ENCODE measurements around the gene ZNF394.

- TF ChIP-seq CTCF (conservative IDR thresholded peaks at IDR 0.05 in 1 of 2, IDR thresholded peaks at IDR 0.05 in 1 of 2; ENCODE audit: extremely low read depth in 1 of 2, insufficient read depth in 1 of 2, low read depth in 1 of 2, low read length in 2 of 2), result no peak
- no peak for TF ChIP-seq EZH2 (IDR thresholded peaks at IDR 0.05; ENCODE audit: borderline replicate concordance, low read length)
These were observed 21.3 kb downstream of the ZNF394 start for GRCh38 chr7:99478464-99479440.
